Stimulated activated CD4-positive, alpha-beta T cell treated with anti-CD3 and anti-CD28 coated beads, Interleukin-1b, Interleukin-23, amount 100 ng/mL, for 1 hour (primary cell): ENCODE results near the gene ACSL6.

Source experiments
- DNase-seq, 2 donors: peaks; one replicate each; pipeline ENCODE4 v3.0.0-alpha.2; 2020; ENCODE audit warnings: low read depth in 2 of 2

The ACSL6 gene

DNA sequence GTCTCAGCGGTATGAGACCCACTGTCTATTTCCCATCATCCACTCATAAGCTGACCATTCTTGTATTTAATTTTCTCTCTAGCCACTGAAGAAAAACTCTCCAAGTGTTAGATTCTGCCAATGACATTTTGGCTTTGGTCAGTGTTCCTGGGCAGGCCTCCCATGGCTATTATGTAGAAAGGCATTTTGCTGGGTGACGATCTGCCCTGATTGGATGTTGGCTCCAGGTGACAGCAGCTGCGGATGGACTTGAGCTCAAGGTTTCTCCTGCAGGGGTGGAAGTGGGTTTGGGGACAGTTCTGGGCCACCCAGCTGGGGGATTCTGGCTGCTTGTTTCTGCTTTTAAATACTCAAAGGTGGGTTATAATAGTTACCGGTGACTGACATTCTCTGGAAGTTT is 31.6 kb downstream of the ACSL6 start:
- DNase-seq: no peak

DNA sequence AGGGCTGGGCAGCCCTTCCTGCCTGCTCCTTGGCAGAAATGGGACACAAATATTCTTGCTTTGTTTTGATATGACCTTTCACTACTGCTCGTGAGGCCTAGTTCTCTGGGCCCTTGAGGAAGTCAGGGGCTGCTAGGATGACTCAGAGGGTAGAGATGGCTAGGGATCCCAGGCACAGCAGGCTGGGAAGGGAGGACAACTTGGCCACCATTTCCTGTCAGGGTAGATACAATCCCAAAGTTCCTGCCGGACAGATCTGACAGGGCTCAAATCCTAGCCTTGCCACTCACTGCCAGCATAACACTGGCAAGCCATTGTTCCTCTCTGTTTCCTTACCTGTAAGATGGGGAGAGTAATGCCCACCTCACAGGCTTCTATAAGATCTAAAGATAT is 34.2 kb downstream of the ACSL6 start:
- DNase-seq: no peak

GRCh38 chr5:131976414-131977211 is 34.8 kb downstream of the ACSL6 start:
- no peak for DNase-seq

GRCh38 chr5:131974956-131975726 is 36.3 kb downstream of the ACSL6 start:
- DNase-seq: no peak

DNA sequence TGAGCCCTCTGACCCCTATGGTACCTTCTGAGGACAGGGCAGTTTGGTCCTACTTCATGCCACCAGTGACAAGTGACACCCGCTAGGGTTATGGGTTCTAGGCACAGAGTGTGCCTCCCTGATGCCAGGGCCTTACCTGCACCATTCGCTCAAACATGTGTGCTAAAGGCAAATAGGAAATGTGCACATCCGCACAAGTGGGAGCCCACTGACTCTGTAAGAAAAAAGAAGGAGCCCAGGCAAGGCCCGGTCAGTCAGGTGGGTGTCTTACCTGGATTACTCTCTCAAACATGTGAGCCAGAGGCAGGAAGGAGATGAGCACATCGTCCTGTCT is 36.9 kb downstream of the ACSL6 start:
- no peak for DNase-seq

DNA sequence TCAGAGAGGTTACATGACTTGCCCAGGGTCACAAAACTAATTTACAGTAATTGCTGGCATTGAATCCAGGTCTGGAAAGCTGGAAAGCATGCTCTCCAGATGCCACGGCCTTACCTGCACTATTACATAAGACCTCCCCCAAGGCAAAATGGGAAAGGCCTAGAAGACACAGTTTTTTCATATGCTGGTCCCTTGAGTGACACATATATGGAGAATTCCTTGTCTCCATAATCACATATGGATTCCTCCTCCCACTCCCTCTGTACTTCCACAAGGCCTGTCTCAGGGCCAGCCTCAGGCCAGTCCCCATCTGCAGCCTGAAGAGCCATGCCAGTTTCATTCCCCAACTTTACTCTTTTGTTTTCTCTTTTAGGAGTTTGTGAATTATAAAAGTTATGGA is 37.4 kb downstream of the ACSL6 start:
- DNase-seq: no peak

- no peak for DNase-seq
These were observed 38.3 kb downstream of the ACSL6 start for GRCh38 chr5:131973089-131973712.

- DNase-seq: no peak
These were observed 43.0 kb downstream of the ACSL6 start for GRCh38 chr5:131968396-131968954.

- no peak for DNase-seq
These were observed 44.9 kb downstream of the ACSL6 start for GRCh38 chr5:131966551-131966950.

- no peak for DNase-seq
These were observed 45.5 kb downstream of the ACSL6 start for GRCh38 chr5:131965826-131966415.

- no peak for DNase-seq
These were observed 51.6 kb downstream of the ACSL6 start for GRCh38 chr5:131959906-131960305.

DNA sequence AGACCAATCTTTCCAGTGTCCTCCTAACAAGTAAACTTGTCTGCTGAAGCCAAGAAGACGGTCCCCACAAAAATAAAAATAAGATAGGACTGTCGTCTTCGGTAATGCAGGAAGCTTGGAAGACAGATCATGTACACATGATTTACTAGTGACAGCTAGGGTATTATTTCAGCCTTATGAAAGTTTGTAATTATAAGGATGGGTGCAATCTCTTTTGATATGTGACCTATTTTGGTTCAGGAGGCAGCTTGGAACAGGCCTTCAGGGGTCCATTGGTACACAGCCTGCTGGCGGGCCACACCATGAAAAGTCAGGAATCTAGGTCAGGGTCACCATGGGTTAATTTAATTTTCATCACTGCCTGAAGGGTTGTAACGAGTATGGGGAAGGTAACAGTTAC is 52.3 kb downstream of the ACSL6 start:
- no peak for DNase-seq

- DNase-seq: no peak
These were observed 53.6 kb downstream of the ACSL6 start for GRCh38 chr5:131957721-131958441.

DNA sequence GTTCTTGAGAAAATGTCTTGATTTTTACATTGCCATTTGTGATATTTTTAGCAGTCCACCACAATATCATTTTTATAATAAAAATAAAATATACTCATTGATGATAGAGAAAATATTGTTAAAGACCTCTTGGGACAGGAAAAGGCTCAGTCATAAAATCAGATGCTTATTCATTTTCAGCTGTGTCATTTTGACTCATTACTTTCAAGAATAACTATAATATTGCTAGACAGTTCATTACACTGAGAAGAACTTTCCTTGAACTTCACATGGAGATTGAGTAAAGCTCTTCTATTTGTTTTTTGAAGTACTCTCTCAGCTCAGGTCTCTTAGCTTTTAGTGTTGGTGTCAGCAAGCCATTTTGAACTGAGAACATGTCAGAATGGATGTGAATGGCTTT is 57.5 kb downstream of the ACSL6 start:
- DNase-seq: no peak

GRCh38 chr5:131952301-131952857 is 59.1 kb downstream of the ACSL6 start:
- no peak for DNase-seq

DNA sequence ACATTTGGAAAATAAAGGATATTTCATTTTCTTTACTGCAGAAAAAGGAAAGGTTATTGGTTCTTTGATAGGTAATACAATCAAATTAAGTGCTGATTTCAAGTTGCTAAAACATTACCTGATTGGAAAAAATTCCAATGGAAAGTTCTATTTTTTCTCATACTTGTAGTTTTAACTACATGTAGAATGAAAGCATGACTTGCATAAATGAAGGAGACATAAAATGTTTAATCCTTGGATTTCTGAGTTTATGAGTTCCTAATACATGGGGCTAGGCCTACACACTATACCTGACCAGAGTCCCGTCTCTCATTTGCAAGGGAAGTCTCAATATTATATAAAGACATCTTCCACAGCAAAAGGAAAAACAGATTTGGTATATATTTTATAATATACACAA is 60.8 kb downstream of the ACSL6 start:
- no peak for DNase-seq

- DNase-seq: no peak
These were observed 64.0 kb downstream of the ACSL6 start for GRCh38 chr5:131947445-131947844.

GRCh38 chr5:131945551-131946168 is 65.8 kb downstream of the ACSL6 start, which contains the start of gene MEIKIN:
Gene MEIKIN, minus strand, starts transcription at chr5:131945663. Its CDS starts 158 bp downstream, at chr5:131945505.
- DNase-seq: no peak

GRCh38 chr5:131944702-131945550 is 66.5 kb downstream of the ACSL6 start:
- DNase-seq: no peak

- DNase-seq: no peak
These were observed 67.5 kb downstream of the ACSL6 start for GRCh38 chr5:131943916-131944315.
